Caco-2 (cell line): ENCODE data around the gene EIF3K. TPM values are rescaled to one million over a fixed set of nuclear protein-coding genes. Genes with fewer than 3 reads are reported as not detected.
"Not testable (repeated sequence)": the region's sequence is repeated elsewhere in the genome, so short reads cannot be mapped to it uniquely, and the experiment has no call there.

Source experiments
- BruUV-seq: library from RNA; stranded (reverse); fragments of 400-500 nt; replicated peaks from 2 replicates; lab custom pipeline; 2021; lab: Mats Ljungman, UMichigan
- CTCF ChIA-PET: fragments of 300-600 bp; sonication (Branson Sonifier 250); formaldehyde crosslinking; loops from one replicate; lab custom pipeline; 2022; ENCODE audit warnings: antibody characterized with exemption; lab: Charles Lee
- POLR2A ChIA-PET: fragments of 300-600 bp; sonication (Branson Sonifier 250); formaldehyde crosslinking; loops from one replicate; lab custom pipeline; 2022; ENCODE audit warnings: antibody characterized with exemption; lab: Charles Lee
- DNase-seq, 2 experiments: peaks; one replicate each; pipeline versions ENCODE4 v3.0.0 to v3.0.0-alpha.2; 2020 to 2022
- H3K27me3 ChIP-seq: replicated peaks from 2 replicates; pipeline ENCODE4 v1.6.0; 2011; ENCODE audit warnings: low read length; ENCODE audit not compliant: control insufficient read depth, insufficient read depth
- H3K36me3 ChIP-seq: 2 replicates; pipeline ENCODE4 v1.5.1; 2011; ENCODE audit warnings: low read length; ENCODE audit not compliant: control insufficient read depth, insufficient read depth
- H3K4me1 ChIP-seq: fragments of 250-450 bp; sonication (Bioruptor Pico); 2 replicates; pipeline ENCODE4 v1.5.1; 2020; ENCODE audit warnings: mild to moderate bottlenecking
- H3K4me3 ChIP-seq: 2 replicates; pipeline ENCODE4 v1.5.1; 2011; ENCODE audit warnings: low read depth, mild to moderate bottlenecking, control low read depth, low read length
- H3K9me3 ChIP-seq: fragments of 250-450 bp; sonication (Bioruptor Pico); 2 replicates; pipeline ENCODE4 v1.5.1; 2020; ENCODE audit warnings: mild to moderate bottlenecking, moderate library complexity
- H3K27ac Mint-ChIP-seq: one replicate; pipeline ENCODE4 v1.8.0; 2022; ENCODE audit warnings: mixed read lengths; ENCODE audit not compliant: unreplicated experiment
- H3K27me3 Mint-ChIP-seq: one replicate; pipeline ENCODE4 v1.8.0; 2022; ENCODE audit warnings: mixed read lengths; ENCODE audit not compliant: insufficient read depth, unreplicated experiment
- H3K36me3 Mint-ChIP-seq: one replicate; pipeline ENCODE4 v1.8.0; 2022; ENCODE audit warnings: mild to moderate bottlenecking, mixed read lengths; ENCODE audit not compliant: insufficient read depth, unreplicated experiment
- H3K4me1 Mint-ChIP-seq: one replicate; pipeline ENCODE4 v1.8.0; 2022; ENCODE audit warnings: low read depth, mixed read lengths; ENCODE audit not compliant: unreplicated experiment
- H3K4me3 Mint-ChIP-seq: one replicate; pipeline ENCODE4 v1.8.0; 2022; ENCODE audit warnings: mild to moderate bottlenecking, moderate library complexity, mixed read lengths; ENCODE audit not compliant: unreplicated experiment
- H3K9me3 Mint-ChIP-seq: one replicate; pipeline ENCODE4 v1.8.0; 2022; ENCODE audit warnings: mixed read lengths; ENCODE audit not compliant: unreplicated experiment
- CTCF ChIP-seq, 2 experiments: fragments of 200-600 bp in 1 of 2; IDR thresholded peaks; 1 replicate in 1 of 2; 2 replicates in 1 of 2; pipeline versions ENCODE4 v1.5.1 to v1.8.0; 2011 to 2022; ENCODE audit warnings: antibody characterized with exemption in 1 of 2, control low read depth in 1 of 2, inconsistent platforms in 1 of 2, low read depth in 1 of 2, low read length in 1 of 2, mild to moderate bottlenecking in 1 of 2, moderate library complexity in 1 of 2; ENCODE audit not compliant: insufficient read depth in 1 of 2, severe bottlenecking in 1 of 2, unreplicated experiment in 1 of 2
- intact Hi-C: fragments of 100-400 bp; cut with micrococcal nuclease; formaldehyde crosslinking; loops from one replicate; pipeline ENCODE4 v1.10.0; 2022; ENCODE audit not compliant: unreplicated experiment
- total RNA-seq: library from RNA; stranded (reverse); gene quantifications from 2 replicates; pipeline ENCODE4 v1.2.3, GENCODE V29; 2022

The EIF3K gene
- total RNA-seq, 1 experiment from 2014 or later = 354 TPM

- Histone ChIP-seq H3K36me3 (no peaks in the 10 kb centered on the region), H3K9me3 (no peaks in the 10 kb centered on the region), H3K27me3 (no peaks in the 10 kb centered on the region), H3K4me1 (no peaks in the 10 kb centered on the region), H3K4me3 (peak overlapping the region; percentile 39)
- Mint-ChIP-seq H3K9me3 (no peaks in the 10 kb centered on the region), H3K27ac (peak overlapping the region; percentile 69), H3K4me1 (peaks cover 7% of the 10 kb centered on the region), H3K27me3 (no peaks in the 10 kb centered on the region), H3K4me3 (peak overlapping the region; percentile 85), H3K36me3 (peaks cover 5% of the 10 kb centered on the region)
- intact Hi-C loops = loop anchor here (2.0 kb wide), 1 partner anchor 22 kb away; the partner anchor contains the start of gene EIF3K
- peak; percentile 87 for DNase-seq
- ChIA-PET CTCF (interaction anchor here (0.8 to 2.1 kb wide), 3 partner anchors 38 to 193 kb away, joined by 4 to 6 read pairs (median 5); partner anchors contain the start of gene FAM98C), POLR2A (interaction anchor here (1.6 kb wide), 1 partner anchor 22 kb away, joined by 6 read pairs; the partner anchor contains the start of gene EIF3K)
- peak in 1 of 2 experiments; percentile 4 for TF ChIP-seq CTCF (IDR thresholded peaks at IDR 0.05; ENCODE audit: insufficient read depth in 1 of 2, low read depth in 1 of 2, low read length in 1 of 2, severe bottlenecking in 1 of 2, unreplicated experiment in 1 of 2)
- BruUV-seq = no TSS peak
Observed at GRCh38 chr19:38596057-38596981, 22.7 kb upstream of the EIF3K start.

GRCh38 chr19:38597075-38597474, 21.9 kb upstream of the EIF3K start:
- BruUV-seq = no TSS peak
- Histone ChIP-seq H3K4me1 (no peaks in the 10 kb centered on the region), H3K27me3 (no peaks in the 10 kb centered on the region), H3K9me3 (no peaks in the 10 kb centered on the region), H3K36me3 (no peaks in the 10 kb centered on the region), H3K4me3 (no peak overlapping the region)
- no peak for DNase-seq
- TF ChIP-seq CTCF (IDR thresholded peaks at IDR 0.05; ENCODE audit: insufficient read depth in 1 of 2, low read depth in 1 of 2, low read length in 1 of 2, severe bottlenecking in 1 of 2, unreplicated experiment in 1 of 2) = no peak
- H3K9me3 Mint-ChIP-seq = no peaks in the 10 kb centered on the region
- H3K4me1 Mint-ChIP-seq = peaks cover 7% of the 10 kb centered on the region
- no peak overlapping the region for H3K27ac Mint-ChIP-seq
- ChIA-PET POLR2A (no interaction called here), CTCF (interaction anchor here (0.9 to 2.1 kb wide), 2 partner anchors 38 to 194 kb away, joined by 5 to 6 read pairs; partner anchors contain the start of gene FAM98C)
- intact Hi-C loops = loop anchor here (2.0 kb wide), 1 partner anchor 22 kb away; the partner anchor contains the start of gene EIF3K
- H3K36me3 Mint-ChIP-seq = peaks cover 5% of the 10 kb centered on the region
- H3K4me3 Mint-ChIP-seq = peak overlapping the region; percentile 85
- no peaks in the 10 kb centered on the region for H3K27me3 Mint-ChIP-seq

- no peaks in the 10 kb centered on the region for H3K27me3 Mint-ChIP-seq
- ChIA-PET POLR2A (no interaction called here), CTCF (no interaction called here)
- H3K4me3 Mint-ChIP-seq = no peak overlapping the region
- Histone ChIP-seq H3K4me3 (no peak overlapping the region), H3K27me3 (no peaks in the 10 kb centered on the region), H3K4me1 (no peaks in the 10 kb centered on the region), H3K9me3 (no peaks in the 10 kb centered on the region), H3K36me3 (no peaks in the 10 kb centered on the region)
- no peaks in the 10 kb centered on the region for H3K9me3 Mint-ChIP-seq
- peaks cover 5% of the 10 kb centered on the region for H3K36me3 Mint-ChIP-seq
- intact Hi-C loops = no loop called here
- H3K4me1 Mint-ChIP-seq = peaks cover 7% of the 10 kb centered on the region
- H3K27ac Mint-ChIP-seq = no peak overlapping the region
- no TSS peak for BruUV-seq
- no peak for TF ChIP-seq CTCF (IDR thresholded peaks at IDR 0.05; ENCODE audit: insufficient read depth in 1 of 2, low read depth in 1 of 2, low read length in 1 of 2, severe bottlenecking in 1 of 2, unreplicated experiment in 1 of 2)
- no peak for DNase-seq
Observed at GRCh38 chr19:38599722-38600121, 19.3 kb upstream of the EIF3K start.

GRCh38 chr19:38602856-38603255, 16.1 kb upstream of the EIF3K start:
- H3K4me1 ChIP-seq, intact Hi-C loops, CTCF ChIA-PET, H3K4me3 ChIP-seq, H3K36me3 ChIP-seq, H3K27me3 Mint-ChIP-seq, H3K27me3 ChIP-seq, DNase-seq, H3K36me3 Mint-ChIP-seq, H3K9me3 Mint-ChIP-seq, POLR2A ChIA-PET, H3K4me3 Mint-ChIP-seq, H3K27ac Mint-ChIP-seq, BruUV-seq, H3K4me1 Mint-ChIP-seq, H3K9me3 ChIP-seq: not testable (repeated sequence)
